Spleen (tissue), 11 donors: Measurements from ENCODE around the gene ADCY4. TPM values are rescaled to one million over a fixed set of nuclear protein-coding genes. Genes with fewer than 3 reads are reported as not detected.

Source experiments
- DNase-seq: peaks from one replicate; pipeline ENCODE4 v3.0.0-alpha.2; 2020
- H3K27ac ChIP-seq, 8 donors: fragments of 200-600 bp; sonication (generic) in 7 of 8; 1 replicate in 4 of 8; 2 replicates in 4 of 8; pipeline versions ENCODE4 v1.5.0 to v1.8.0; 2016 to 2021; ENCODE audit warnings: inconsistent platforms in 4 of 8, mild to moderate bottlenecking in 4 of 8, moderate library complexity in 1 of 8
- H3K27me3 ChIP-seq, 7 donors: fragments of 200-600 bp; sonication (generic) in 6 of 7; replicated peaks in 1 of 7; 1 replicate in 4 of 7; 2 replicates in 3 of 7; pipeline versions ENCODE4 v1.5.0 to v1.8.0; 2016 to 2021; ENCODE audit warnings: inconsistent platforms in 3 of 7, mild to moderate bottlenecking in 1 of 7
- H3K36me3 ChIP-seq, 6 donors: fragments of 200-600 bp; sonication (generic) in 5 of 6; 1 replicate in 4 of 6; 2 replicates in 2 of 6; pipeline versions ENCODE4 v1.5.0 to v1.8.0; 2016 to 2021; ENCODE audit warnings: inconsistent platforms in 2 of 6
- H3K4me1 ChIP-seq, 6 donors: fragments of 200-600 bp; sonication (generic) in 5 of 6; 1 replicate in 3 of 6; 2 replicates in 3 of 6; pipeline versions ENCODE4 v1.5.0 to v1.8.0; 2016 to 2021; ENCODE audit warnings: inconsistent platforms in 3 of 6
- H3K4me3 ChIP-seq, 8 donors: fragments of 200-600 bp; sonication (generic) in 7 of 8; 1 replicate in 4 of 8; 2 replicates in 4 of 8; pipeline versions ENCODE4 v1.5.0 to v1.8.0; 2016 to 2021; ENCODE audit warnings: inconsistent platforms in 4 of 8, mild to moderate bottlenecking in 4 of 8, moderate library complexity in 2 of 8
- H3K9me3 ChIP-seq, 8 donors: fragments of 200-600 bp; sonication (generic) in 7 of 8; 1 replicate in 4 of 8; 2 replicates in 4 of 8; pipeline versions ENCODE4 v1.5.0 to v1.8.0; 2016 to 2021; ENCODE audit warnings: inconsistent platforms in 4 of 8
- POLR2A ChIP-seq, 3 donors: fragments of 450-650 bp; IDR thresholded peaks; one replicate each; pipeline ENCODE4 v1.5.1; 2017; ENCODE audit warnings: antibody characterized with exemption in 3 of 3, mild to moderate bottlenecking in 1 of 3
- POLR2AphosphoS5 ChIP-seq, 3 donors: sonication (generic); formaldehyde crosslinking; IDR thresholded peaks; one replicate each; pipeline ENCODE4 v1.5.1; 2017; ENCODE audit warnings: antibody characterized with exemption in 3 of 3
- WGBS, 5 donors: extraction: QIAGEN DNeasy Blood & Tissue Kit in 3 of 5; methylation state at CpG; one replicate each; pipeline versions ENCODE4 v1.1.5 to v1.1.7; 2013 to 2018; 5-methylcytosine and 5-hydroxymethylcytosine counted together
- intact Hi-C: fragments of 100-400 bp; cut with DNase I; formaldehyde crosslinking; loops from one replicate; pipeline ENCODE4 v1.15.0; 2023; ENCODE audit warnings: low total_unique reads
- polyA plus RNA-seq, 3 donors: library from polyadenylated mRNA; stranded (reverse); fragments of 200-250 nt; gene quantifications; one replicate each; pipeline ENCODE4 v1.2.1, GENCODE V29; 2013
- total RNA-seq, 7 donors: library from RNA; depleted of rRNA in 3 of 7; stranded (reverse); fragments of >200 nt in 3 of 7; fragmentation: NEBNext Ultra II Directional in 4 of 7; extraction: Animal tissue kit (Norgen Biotek cat#: 25700) in 4 of 7; gene quantifications; one replicate each; pipeline versions ENCODE4 v1.1.0 to v1.2.1, GENCODE V29; 2016 to 2021
- TF ChIP-seq, protein P1 (sequence below), 11 experiments: fragments of 200-600 bp in 7 of 11; fragments of 450-650 bp in 4 of 11; sonication (generic) in 4 of 11; IDR thresholded peaks in 8 of 11; conservative IDR thresholded peaks in 3 of 11; 1 replicate in 7 of 11; 2 replicates in 4 of 11; pipeline versions ENCODE4 v1.4.0 to v1.8.0; 2016 to 2021; ENCODE audit warnings: antibody characterized with exemption in 11 of 11, inconsistent platforms in 4 of 11, mild to moderate bottlenecking in 1 of 11
- donor health status: healthy with polysubstance abuse.
- donor health status: DM: no; HTN: no; CAD: no; lungs with moderate emphysema.
- donor health status: DM: no; HTN: no; CAD: no.
- donor health status: Bipolar disorder and iron deficiency.
- donor health status: healthy.
- donor health status: DM: no; HTN: no; CAD: no.
- donor health status: DM: yes; HTN: yes; CAD: no.

The ADCY4 gene
- total and polyA plus RNA-seq, 10 donors: 13.0 to 114 (median 56.7) TPM

DNA sequence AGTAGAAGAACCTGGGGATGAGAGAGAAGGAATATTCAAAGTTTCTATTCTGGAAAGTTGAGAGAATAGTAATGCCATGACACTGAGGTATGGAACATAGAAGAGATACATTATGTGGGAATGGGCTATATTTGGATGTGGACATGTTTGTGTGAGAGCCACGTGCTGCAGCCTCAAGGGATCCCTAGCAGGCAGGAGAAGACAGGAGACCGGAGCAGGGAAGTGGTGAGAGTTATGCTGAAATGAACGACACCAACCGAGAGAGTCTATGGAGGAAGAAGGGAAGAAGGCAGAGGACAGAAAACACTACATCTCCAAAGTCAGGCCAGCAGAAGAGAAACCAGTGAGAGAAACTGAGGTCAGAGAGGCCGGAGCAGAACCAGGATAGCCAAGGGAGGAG is 14.9 kb upstream of the ADCY4 start:
- 77 to 90% (median 81%) methylated on average over 5 of the region's 5 CpGs for WGBS, 5 donors

DNA sequence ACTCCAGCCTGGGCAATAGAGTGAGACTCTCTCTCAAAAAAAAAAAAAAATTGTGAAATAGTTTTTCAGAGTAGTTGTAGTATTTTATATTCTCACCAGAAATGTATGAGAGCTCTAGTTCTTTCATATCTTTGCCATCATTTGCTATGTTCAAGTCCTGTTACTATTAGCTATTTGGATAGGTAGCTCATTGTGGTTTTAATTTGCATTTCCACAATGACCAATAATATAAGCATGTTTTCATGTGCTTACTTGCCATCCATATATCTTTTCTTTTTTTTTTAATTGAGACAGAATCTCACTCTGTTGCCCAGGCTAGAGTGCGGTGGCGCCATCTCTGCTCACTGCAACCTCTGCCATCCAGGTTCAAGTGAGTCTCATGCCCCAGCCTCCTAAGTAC is 13.3 kb upstream of the ADCY4 start:
- 88 to 97% (median 95%) methylated on average over 2 of the region's 2 CpGs for WGBS, 5 donors
- TF ChIP-seq, protein P1, sequence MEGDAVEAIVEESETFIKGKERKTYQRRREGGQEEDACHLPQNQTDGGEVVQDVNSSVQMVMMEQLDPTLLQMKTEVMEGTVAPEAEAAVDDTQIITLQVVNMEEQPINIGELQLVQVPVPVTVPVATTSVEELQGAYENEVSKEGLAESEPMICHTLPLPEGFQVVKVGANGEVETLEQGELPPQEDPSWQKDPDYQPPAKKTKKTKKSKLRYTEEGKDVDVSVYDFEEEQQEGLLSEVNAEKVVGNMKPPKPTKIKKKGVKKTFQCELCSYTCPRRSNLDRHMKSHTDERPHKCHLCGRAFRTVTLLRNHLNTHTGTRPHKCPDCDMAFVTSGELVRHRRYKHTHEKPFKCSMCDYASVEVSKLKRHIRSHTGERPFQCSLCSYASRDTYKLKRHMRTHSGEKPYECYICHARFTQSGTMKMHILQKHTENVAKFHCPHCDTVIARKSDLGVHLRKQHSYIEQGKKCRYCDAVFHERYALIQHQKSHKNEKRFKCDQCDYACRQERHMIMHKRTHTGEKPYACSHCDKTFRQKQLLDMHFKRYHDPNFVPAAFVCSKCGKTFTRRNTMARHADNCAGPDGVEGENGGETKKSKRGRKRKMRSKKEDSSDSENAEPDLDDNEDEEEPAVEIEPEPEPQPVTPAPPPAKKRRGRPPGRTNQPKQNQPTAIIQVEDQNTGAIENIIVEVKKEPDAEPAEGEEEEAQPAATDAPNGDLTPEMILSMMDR (IDR thresholded peaks at IDR 0.05 in 8 of 11, conservative IDR thresholded peaks at IDR 0.05 in 3 of 11): no peak
- TF ChIP-seq POLR2AphosphoS5 (IDR thresholded peaks at IDR 0.05) (no peak), POLR2A (IDR thresholded peaks at IDR 0.05) (no peak)
- intact Hi-C loops: no loop called here

More for the DNA sequence above, 14.9 kb upstream of the ADCY4 start:
- intact Hi-C loops: no loop called here
- Histone ChIP-seq H3K27ac (no peak overlapping the region), H3K4me1 (no peaks in the 10 kb centered on the region), H3K27me3 (peaks cover 0 to 35% (median 0%) of the 10 kb centered on the region in 7 donors), H3K4me3 (no peak overlapping the region), H3K36me3 (no peaks in the 10 kb centered on the region), H3K9me3 (no peaks in the 10 kb centered on the region)
- no peak for DNase-seq
- TF ChIP-seq POLR2AphosphoS5 (IDR thresholded peaks at IDR 0.05) (no peak), POLR2A (IDR thresholded peaks at IDR 0.05) (no peak)
- TF ChIP-seq, protein P1 (IDR thresholded peaks at IDR 0.05 in 8 of 11, conservative IDR thresholded peaks at IDR 0.05 in 3 of 11): no peak

DNA sequence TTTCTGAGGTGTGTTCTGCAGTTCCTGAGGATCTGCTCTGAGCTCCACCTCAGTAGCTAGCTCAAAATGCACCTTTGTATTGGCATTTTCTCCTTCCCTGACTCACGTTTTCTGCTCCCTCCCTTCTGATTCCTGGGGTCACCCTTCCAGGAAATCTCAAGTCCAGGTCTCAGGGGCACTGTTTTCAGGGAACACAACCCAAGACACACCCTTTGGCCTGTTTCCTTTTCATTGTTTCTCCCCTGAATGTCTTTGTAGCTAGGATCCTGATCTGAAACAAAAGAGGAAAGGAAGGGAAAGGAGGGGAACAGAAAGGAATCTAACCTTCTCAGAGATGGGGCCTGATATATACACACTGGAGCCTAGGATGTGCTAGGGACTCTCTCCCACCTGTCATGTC is 12.3 kb upstream of the ADCY4 start:
- no peak for DNase-seq
- no peaks in the 10 kb centered on the region for H3K36me3 ChIP-seq
- no peaks in the 10 kb centered on the region for H3K4me1 ChIP-seq
- no peaks in the 10 kb centered on the region for H3K9me3 ChIP-seq
- intact Hi-C loops: no loop called here
- WGBS, 5 donors: 33 to 60% (median 52%) methylated on average over 1 of the region's 1 CpG
- H3K4me3 ChIP-seq: no peak overlapping the region
- TF ChIP-seq POLR2A (IDR thresholded peaks at IDR 0.05) (no peak), POLR2AphosphoS5 (IDR thresholded peaks at IDR 0.05) (no peak)
- TF ChIP-seq, protein P1 (IDR thresholded peaks at IDR 0.05 in 8 of 11, conservative IDR thresholded peaks at IDR 0.05 in 3 of 11): no peak
- peak overlapping the region in 2 of 8 donors; percentile 13 to 15 for H3K27ac ChIP-seq
- H3K27me3 ChIP-seq: peaks cover 0 to 22% (median 0%) of the 10 kb centered on the region in 7 donors

More for the DNA sequence above, 13.3 kb upstream of the ADCY4 start:
- Histone ChIP-seq H3K27me3 (peaks cover 0 to 32% (median 0%) of the 10 kb centered on the region in 7 donors), H3K4me3 (no peak overlapping the region), H3K27ac (no peak overlapping the region), H3K9me3 (no peaks in the 10 kb centered on the region), H3K36me3 (no peaks in the 10 kb centered on the region), H3K4me1 (no peaks in the 10 kb centered on the region)
- no peak for DNase-seq

DNA sequence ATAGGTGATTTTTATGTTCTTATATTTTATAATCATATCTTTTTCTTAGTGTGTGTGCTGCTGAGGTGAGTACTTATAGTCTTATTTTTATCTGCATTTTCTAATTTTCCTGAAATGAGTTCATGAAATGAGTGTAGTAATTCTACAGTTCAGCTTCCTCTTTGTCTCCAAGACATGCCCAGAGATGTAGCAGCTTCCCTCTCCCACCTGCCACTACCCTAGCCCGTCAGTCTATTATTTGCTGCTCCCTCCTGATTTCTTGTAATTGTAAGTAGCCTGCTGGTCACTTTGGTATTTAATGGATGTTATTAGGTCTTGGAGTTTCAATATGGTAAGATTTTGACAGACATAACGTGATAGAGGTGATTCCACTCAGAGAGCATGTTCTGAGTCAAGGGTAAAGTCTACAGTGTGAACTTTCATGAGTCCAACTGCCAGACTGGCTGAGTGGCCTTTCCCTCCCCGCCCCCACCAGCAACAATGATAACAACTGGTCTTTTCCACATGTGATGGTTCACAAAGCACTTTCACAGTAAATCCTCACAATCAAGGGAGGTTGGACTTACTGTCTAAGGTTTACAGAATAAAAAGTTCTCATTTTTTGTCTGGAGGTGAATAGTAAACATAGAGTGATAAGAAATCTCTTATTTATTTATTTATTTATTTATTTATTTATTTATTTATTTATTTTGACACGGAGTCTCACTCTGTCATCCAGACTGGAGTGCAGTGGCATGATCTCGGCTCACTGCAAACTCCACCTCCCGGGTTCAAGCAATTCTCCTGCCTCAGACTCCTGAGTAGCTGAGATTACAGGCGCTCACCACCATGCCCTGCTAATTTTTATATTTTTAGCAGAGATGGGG is 9.2 kb upstream of the ADCY4 start:
- Histone ChIP-seq H3K4me1 (peaks cover 4 to 15% (median 11%) of the 10 kb centered on the region in 6 donors), H3K27me3 (peaks cover 0 to 8% (median 0%) of the 10 kb centered on the region in 7 donors), H3K36me3 (no peaks in the 10 kb centered on the region), H3K4me3 (no peak overlapping the region), H3K27ac (no peak overlapping the region), H3K9me3 (no peaks in the 10 kb centered on the region)
- TF ChIP-seq POLR2A (IDR thresholded peaks at IDR 0.05): no peak
- TF ChIP-seq, protein P1 (IDR thresholded peaks at IDR 0.05 in 8 of 11, conservative IDR thresholded peaks at IDR 0.05 in 3 of 11): no peak
- no peak for TF ChIP-seq POLR2AphosphoS5 (IDR thresholded peaks at IDR 0.05)
- intact Hi-C loops: no loop called here
- WGBS, 5 donors: 78 to 82% (median 80%) methylated on average over 7 of the region's 7 CpGs
- no peak for DNase-seq
